HEK293 (cell line): ENCODE data around the gene ACOT12.

ENCODE experiments used
- MEIS1 ChIP-seq: sonication (generic); formaldehyde crosslinking; IDR thresholded peaks from 2 replicates; pipeline ENCODE4 v1.8.1; 2022; ENCODE audit warnings: missing genetic modification reagents, mild to moderate bottlenecking, borderline replicate concordance
- ZNF121 ChIP-seq: fragments of 450-650 bp; formaldehyde crosslinking; IDR thresholded peaks from 2 replicates; pipeline ENCODE4 v1.5.1; 2016; ENCODE audit warnings: missing biosample characterization, missing genetic modification characterization
- ZNF335 ChIP-seq: fragments of 450-650 bp; formaldehyde crosslinking; conservative IDR thresholded peaks from 2 replicates; pipeline ENCODE4 v1.5.1; 2016; ENCODE audit warnings: missing biosample characterization, missing genetic modification characterization
- ZNF571 ChIP-seq: fragments of 450-650 bp; formaldehyde crosslinking; IDR thresholded peaks from 2 replicates; pipeline ENCODE4 v1.5.0; 2017; ENCODE audit warnings: missing biosample characterization, missing genetic modification characterization
- ZNF837 ChIP-seq: fragments of 450-650 bp; formaldehyde crosslinking; IDR thresholded peaks from 2 replicates; pipeline ENCODE4 v1.5.1; 2016; ENCODE audit warnings: missing biosample characterization, missing genetic modification characterization
- TF ChIP-seq, protein P1 (sequence below): fragments of 450-650 bp; formaldehyde crosslinking; IDR thresholded peaks from 2 replicates; pipeline ENCODE4 v1.5.1; 2016; ENCODE audit warnings: missing biosample characterization, missing genetic modification characterization

- no peak for TF ChIP-seq ZNF335 (tag by site-specific recombination)
- TF ChIP-seq ZNF837 (tag by site-specific recombination): no peak
- TF ChIP-seq, protein P1, sequence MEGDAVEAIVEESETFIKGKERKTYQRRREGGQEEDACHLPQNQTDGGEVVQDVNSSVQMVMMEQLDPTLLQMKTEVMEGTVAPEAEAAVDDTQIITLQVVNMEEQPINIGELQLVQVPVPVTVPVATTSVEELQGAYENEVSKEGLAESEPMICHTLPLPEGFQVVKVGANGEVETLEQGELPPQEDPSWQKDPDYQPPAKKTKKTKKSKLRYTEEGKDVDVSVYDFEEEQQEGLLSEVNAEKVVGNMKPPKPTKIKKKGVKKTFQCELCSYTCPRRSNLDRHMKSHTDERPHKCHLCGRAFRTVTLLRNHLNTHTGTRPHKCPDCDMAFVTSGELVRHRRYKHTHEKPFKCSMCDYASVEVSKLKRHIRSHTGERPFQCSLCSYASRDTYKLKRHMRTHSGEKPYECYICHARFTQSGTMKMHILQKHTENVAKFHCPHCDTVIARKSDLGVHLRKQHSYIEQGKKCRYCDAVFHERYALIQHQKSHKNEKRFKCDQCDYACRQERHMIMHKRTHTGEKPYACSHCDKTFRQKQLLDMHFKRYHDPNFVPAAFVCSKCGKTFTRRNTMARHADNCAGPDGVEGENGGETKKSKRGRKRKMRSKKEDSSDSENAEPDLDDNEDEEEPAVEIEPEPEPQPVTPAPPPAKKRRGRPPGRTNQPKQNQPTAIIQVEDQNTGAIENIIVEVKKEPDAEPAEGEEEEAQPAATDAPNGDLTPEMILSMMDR: no peak
- TF ChIP-seq MEIS1 (CRISPR knock-in tag): no peak
- no peak for TF ChIP-seq ZNF571 (tag by site-specific recombination)
- TF ChIP-seq ZNF121 (tag by site-specific recombination): no peak
These were observed 24.7 kb upstream of the ACOT12 start for GRCh38 chr5:81418606-81419005.
